Large intestine (tissue), 12 donors: ENCODE data around the gene CIB4. TPM values are rescaled to one million over a fixed set of nuclear protein-coding genes. Genes with fewer than 3 reads are reported as not detected.

Experiments
- DNase-seq, 2 donors: peaks; one replicate each; pipeline versions ENCODE4 v3.0.0 to v3.0.0-alpha.2; 2013
- H3K27ac ChIP-seq: one replicate; pipeline ENCODE4 v1.5.1; 2013; ENCODE audit warnings: low read length
- H3K27me3 ChIP-seq: 2 replicates; pipeline ENCODE4 v1.6.1; 2013; ENCODE audit warnings: low read length; ENCODE audit not compliant: control insufficient read depth, insufficient read depth
- H3K36me3 ChIP-seq: 2 replicates; pipeline ENCODE4 v1.6.1; 2013; ENCODE audit warnings: low read length; ENCODE audit not compliant: control insufficient read depth, insufficient read depth
- H3K4me1 ChIP-seq: one replicate; pipeline ENCODE4 v1.6.1; 2013; ENCODE audit warnings: low read length; ENCODE audit not compliant: control insufficient read depth, insufficient read depth
- H3K4me3 ChIP-seq: one replicate; pipeline ENCODE4 v1.5.1; 2013; ENCODE audit warnings: low read length
- H3K9me3 ChIP-seq: one replicate; pipeline ENCODE4 v1.6.1; 2013; ENCODE audit warnings: mild to moderate bottlenecking, low read depth, low read length, moderate library complexity; ENCODE audit not compliant: control insufficient read depth
- WGBS: methylation state at CpG from one replicate; pipeline ENCODE4 v1.1.5; 2013; ENCODE audit warnings: low lambda C conversion rate; ENCODE audit not compliant: insufficient coverage; 5-methylcytosine and 5-hydroxymethylcytosine counted together
- long read RNA-seq, 11 donors: transcript quantifications; one replicate each; lab custom pipeline, GENCODE V29; 2026
- polyA plus RNA-seq: library from polyadenylated mRNA; unstranded; fragments of 120-200 nt; gene quantifications from one replicate; pipeline ENCODE4 v1.2.1, GENCODE V29; 2013

CIB4 gene
- polyA plus RNA-seq: 0.21 TPM
- long read RNA-seq, donor 1: 0 reads
- long read RNA-seq, donor 2: 0 reads
- long read RNA-seq, donor 3: 0 reads
- long read RNA-seq, donor 4: 0 reads
- long read RNA-seq, donor 5: 0 reads
- long read RNA-seq, donor 6: 0 reads
- long read RNA-seq, donor 7: 0 reads
- long read RNA-seq, donor 8: 0 reads
- long read RNA-seq, donor 9: 0 reads
- long read RNA-seq, donor 10: 0 reads
- long read RNA-seq, donor 11: 0 reads

- no peak within 1 kb of the TSS for H3K27ac ChIP-seq
- H3K9me3 ChIP-seq: no peaks in the 10 kb centered on the region
- no peak for DNase-seq
- H3K4me3 ChIP-seq: no peak within 1 kb of the TSS
- no peaks in the 10 kb centered on the region for H3K36me3 ChIP-seq
- peaks cover 3% of the 10 kb centered on the region for H3K4me1 ChIP-seq
- peaks cover 4% of the 10 kb centered on the region for H3K27me3 ChIP-seq
- WGBS: 60% methylated on average over 1 of the region's 8 CpGs
These were observed at the start of gene CIB4 for GRCh38 chr2:26640781-26641564. CIB4 (minus strand) TSS chr2:26641366; CDS start chr2:26641314, 52 bp downstream.

- Histone ChIP-seq H3K9me3 (no peaks in the 10 kb centered on the region), H3K4me3 (no peak overlapping the region), H3K4me1 (peaks cover 7% of the 10 kb centered on the region), H3K27me3 (peaks cover 38% of the 10 kb centered on the region), H3K27ac (no peak overlapping the region), H3K36me3 (no peaks in the 10 kb centered on the region)
- DNase-seq: no peak
- WGBS: no CpG with 5 or more reads among the region's 5 CpGs
These were observed 46.6 kb upstream of the CIB4 start for GRCh38 chr2:26687801-26688200.

GRCh38 chr2:26687328-26687727 lies 46.2 kb upstream of the CIB4 start:
- Histone ChIP-seq H3K27ac (no peak overlapping the region), H3K9me3 (no peaks in the 10 kb centered on the region), H3K4me1 (peaks cover 7% of the 10 kb centered on the region), H3K36me3 (no peaks in the 10 kb centered on the region), H3K27me3 (peaks cover 37% of the 10 kb centered on the region), H3K4me3 (no peak overlapping the region)
- DNase-seq: no peak
- WGBS: no CpG with 5 or more reads among the region's 4 CpGs

- H3K4me1 ChIP-seq: peaks cover 3% of the 10 kb centered on the region
- H3K9me3 ChIP-seq: no peaks in the 10 kb centered on the region
- H3K27me3 ChIP-seq: peaks cover 29% of the 10 kb centered on the region
- H3K36me3 ChIP-seq: no peaks in the 10 kb centered on the region
- H3K4me3 ChIP-seq: no peak overlapping the region
- DNase-seq: peak; percentile 35 to 51
- no CpG with 5 or more reads among the region's 16 CpGs for WGBS
- H3K27ac ChIP-seq: no peak overlapping the region
These were observed 45.0 kb upstream of the CIB4 start for GRCh38 chr2:26685989-26686839.

- Histone ChIP-seq H3K4me3 (no peak overlapping the region), H3K4me1 (peaks cover 3% of the 10 kb centered on the region), H3K27ac (no peak overlapping the region), H3K36me3 (no peaks in the 10 kb centered on the region), H3K9me3 (no peaks in the 10 kb centered on the region), H3K27me3 (peaks cover 20% of the 10 kb centered on the region)
- DNase-seq: no peak
- no CpG with 5 or more reads among the region's 5 CpGs for WGBS
These were observed 44.2 kb upstream of the CIB4 start for GRCh38 chr2:26685341-26685740.

GRCh38 chr2:26683583-26683982 lies 42.4 kb upstream of the CIB4 start:
- no peak for DNase-seq
- Histone ChIP-seq H3K27ac (no peak overlapping the region), H3K9me3 (no peaks in the 10 kb centered on the region), H3K27me3 (peaks cover 7% of the 10 kb centered on the region), H3K4me1 (peaks cover 3% of the 10 kb centered on the region), H3K36me3 (no peaks in the 10 kb centered on the region), H3K4me3 (no peak overlapping the region)
- no CpG with 5 or more reads among the region's 6 CpGs for WGBS

GRCh38 chr2:26682155-26682554 lies 41.0 kb upstream of the CIB4 start:
- DNase-seq: no peak
- WGBS: no CpG with 5 or more reads among the region's 8 CpGs
- Histone ChIP-seq H3K9me3 (no peaks in the 10 kb centered on the region), H3K27me3 (peaks cover 6% of the 10 kb centered on the region), H3K4me1 (peaks cover 3% of the 10 kb centered on the region), H3K4me3 (no peak overlapping the region), H3K27ac (no peak overlapping the region), H3K36me3 (no peaks in the 10 kb centered on the region)

- H3K9me3 ChIP-seq: no peaks in the 10 kb centered on the region
- no peak overlapping the region for H3K4me3 ChIP-seq
- no peak for DNase-seq
- H3K27ac ChIP-seq: no peak overlapping the region
- peaks cover 6% of the 10 kb centered on the region for H3K27me3 ChIP-seq
- no peaks in the 10 kb centered on the region for H3K36me3 ChIP-seq
- whole genome bisulfite sequencing: no CpG with 5 or more reads among the region's 3 CpGs
- no peaks in the 10 kb centered on the region for H3K4me1 ChIP-seq
These were observed 40.5 kb upstream of the CIB4 start for GRCh38 chr2:26681656-26682055.

GRCh38 chr2:26679867-26680266 lies 38.7 kb upstream of the CIB4 start:
- Histone ChIP-seq H3K36me3 (no peaks in the 10 kb centered on the region), H3K4me3 (no peak overlapping the region), H3K9me3 (no peaks in the 10 kb centered on the region), H3K4me1 (no peaks in the 10 kb centered on the region), H3K27ac (no peak overlapping the region), H3K27me3 (peaks cover 6% of the 10 kb centered on the region)
- no CpG with 5 or more reads among the region's 4 CpGs for WGBS
- no peak for DNase-seq

- Histone ChIP-seq H3K4me1 (no peaks in the 10 kb centered on the region), H3K27ac (no peak overlapping the region), H3K4me3 (no peak overlapping the region), H3K27me3 (peaks cover 6% of the 10 kb centered on the region), H3K9me3 (no peaks in the 10 kb centered on the region), H3K36me3 (no peaks in the 10 kb centered on the region)
- no peak for DNase-seq
- no CpG with 5 or more reads among the region's 4 CpGs for WGBS
These were observed 36.9 kb upstream of the CIB4 start for GRCh38 chr2:26678035-26678434.
